Measurements from ENCODE around the gene PDE4B. TPM values are rescaled to one million over a fixed set of nuclear protein-coding genes. Genes with fewer than 3 reads are reported as not detected.
A peak's percentile ranks its signal among the peaks of the same experiment; 100 is the strongest.

The PDE4B gene
- polyA plus RNA-seq, 1 donor from 2014 or later = 84.3 TPM

DNA sequence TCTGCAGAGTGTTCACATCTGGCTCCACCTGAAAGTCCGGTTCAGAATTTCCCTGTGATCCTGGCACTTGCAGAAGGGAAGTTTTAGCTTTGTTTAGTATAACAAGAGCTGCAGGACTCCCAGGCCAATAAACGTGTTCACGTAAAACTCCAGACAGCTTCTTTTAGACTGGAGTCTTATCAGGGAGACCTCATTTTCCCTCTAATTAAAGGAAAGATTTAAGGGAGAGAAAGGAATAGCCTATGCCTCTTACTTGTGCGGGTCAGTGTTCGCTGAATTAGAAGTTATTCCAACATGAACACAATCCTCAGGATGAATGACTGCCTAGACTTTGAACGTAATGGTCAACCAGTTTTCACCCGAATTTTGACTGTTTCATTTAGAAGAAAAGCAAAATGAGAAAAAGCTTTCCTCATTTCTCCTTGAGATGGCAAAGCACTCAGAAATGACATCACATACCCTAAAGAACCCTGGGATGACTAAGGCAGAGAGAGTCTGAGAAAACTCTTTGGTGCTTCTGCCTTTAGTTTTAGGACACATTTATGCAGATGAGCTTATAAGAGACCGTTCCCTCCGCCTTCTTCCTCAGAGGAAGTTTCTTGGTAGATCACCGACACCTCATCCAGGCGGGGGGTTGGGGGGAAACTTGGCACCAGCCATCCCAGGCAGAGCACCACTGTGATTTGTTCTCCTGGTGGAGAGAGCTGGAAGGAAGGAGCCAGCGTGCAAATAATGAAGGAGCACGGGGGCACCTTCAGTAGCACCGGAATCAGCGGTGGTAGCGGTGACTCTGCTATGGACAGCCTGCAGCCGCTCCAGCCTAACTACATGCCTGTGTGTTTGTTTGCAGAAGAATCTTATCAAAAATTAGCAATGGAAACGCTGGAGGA is 539.2 kb downstream of the PDE4B start:
- peak overlapping the region; percentile 77 to 99 (median 97) for H3K27ac Mint-ChIP-seq
- H3K9me3 Mint-ChIP-seq = no peaks in the 10 kb centered on the region
- peak overlapping the region; percentile 74 to 99 (median 98) for H3K4me3 Mint-ChIP-seq
- peaks cover 34 to 53% (median 43%) of the 10 kb centered on the region in 3 donors for H3K4me1 Mint-ChIP-seq
- no peaks in the 10 kb centered on the region for H3K27me3 Mint-ChIP-seq
- peaks cover 8% of the 10 kb centered on the region for H3K36me3 Mint-ChIP-seq

DNA sequence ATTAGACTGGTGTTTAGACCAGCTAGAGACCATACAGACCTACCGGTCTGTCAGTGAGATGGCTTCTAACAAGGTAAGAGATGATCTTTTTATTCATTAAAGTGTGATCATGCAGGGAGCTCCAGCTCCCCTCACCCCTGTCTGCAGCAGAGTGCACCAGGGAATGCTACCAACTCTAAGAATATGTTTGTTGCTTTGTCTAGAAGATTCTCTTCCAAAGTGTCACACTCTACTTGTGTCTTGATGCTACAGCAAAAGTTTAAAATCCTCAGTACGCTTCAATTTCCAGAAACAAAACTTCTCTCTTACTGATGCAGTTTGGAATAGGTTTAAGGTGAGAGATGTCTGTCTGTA is 539.8 kb downstream of the PDE4B start:
- Mint-ChIP-seq H3K4me3 (peak overlapping the region; percentile 74 to 99 (median 98)), H3K27me3 (no peaks in the 10 kb centered on the region), H3K4me1 (peaks cover 34 to 56% (median 45%) of the 10 kb centered on the region in 3 donors), H3K9me3 (no peaks in the 10 kb centered on the region), H3K36me3 (peaks cover 9% of the 10 kb centered on the region), H3K27ac (peak overlapping the region; percentile 77 to 99 (median 97))

DNA sequence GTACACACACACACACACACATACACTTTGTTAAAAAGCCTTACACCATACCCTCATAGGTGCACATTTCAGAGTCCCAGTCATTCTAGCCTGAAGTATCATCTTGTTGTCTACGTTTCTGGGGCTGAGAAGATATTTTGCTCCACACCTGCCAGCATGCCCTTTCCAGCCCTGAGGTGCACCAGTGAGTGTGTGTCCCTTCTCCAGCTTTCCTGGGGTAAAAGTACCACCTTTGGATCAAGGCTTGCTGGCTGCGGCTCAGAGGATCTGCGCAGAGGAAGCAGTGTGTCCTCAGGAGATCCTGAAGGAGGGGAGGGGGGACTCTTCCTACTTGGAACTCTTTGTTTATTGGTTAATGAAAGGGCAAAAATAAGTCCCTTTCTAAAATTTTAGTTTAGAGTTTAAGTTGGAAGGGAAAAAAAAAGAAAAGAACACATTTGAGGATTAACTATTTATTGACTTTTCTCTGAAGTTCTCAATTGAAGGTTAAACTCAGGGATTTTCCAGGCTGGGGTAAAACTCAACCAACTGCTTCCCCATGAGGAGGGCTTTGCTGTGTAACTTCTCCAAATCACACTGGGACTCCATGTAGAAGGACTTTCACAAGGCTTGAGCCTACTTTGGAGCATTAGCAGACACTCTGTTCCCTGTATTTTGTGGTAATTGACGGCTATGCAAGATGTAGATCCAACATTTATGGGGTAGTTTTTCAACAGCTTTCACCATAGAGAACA is 540.9 kb downstream of the PDE4B start:
- Mint-ChIP-seq H3K27me3 (no peaks in the 10 kb centered on the region), H3K4me3 (peak overlapping the region; percentile 74 to 99 (median 98)), H3K4me1 (peaks cover 24 to 54% (median 38%) of the 10 kb centered on the region in 3 donors), H3K27ac (peak overlapping the region; percentile 77 to 99 (median 97)), H3K9me3 (no peaks in the 10 kb centered on the region), H3K36me3 (peaks cover 9% of the 10 kb centered on the region)

DNA sequence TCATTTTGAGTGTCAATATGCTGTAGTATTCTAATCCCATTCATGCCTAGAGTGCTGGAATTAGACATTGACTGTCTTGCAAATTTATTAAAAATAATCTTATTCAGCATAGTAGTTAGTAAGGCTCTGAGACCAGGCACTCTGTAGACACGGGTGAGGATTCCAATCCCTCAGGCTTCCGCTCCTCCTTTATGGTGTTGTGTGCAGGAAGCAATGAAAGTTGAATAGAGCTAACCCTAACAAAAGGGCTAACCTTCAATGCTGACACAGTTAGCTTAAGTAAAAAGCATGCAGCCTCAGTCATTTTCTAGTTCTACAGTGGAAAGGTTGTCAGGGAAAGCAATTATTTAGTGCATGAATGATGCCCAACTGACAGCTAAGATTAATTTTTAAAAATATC is 541.6 kb downstream of the PDE4B start:
- Mint-ChIP-seq H3K36me3 (peaks cover 9% of the 10 kb centered on the region), H3K4me3 (peak overlapping the region; percentile 74 to 99 (median 98)), H3K27ac (peak overlapping the region; percentile 77 to 99 (median 97)), H3K4me1 (peaks cover 24 to 54% (median 41%) of the 10 kb centered on the region in 3 donors), H3K9me3 (no peaks in the 10 kb centered on the region), H3K27me3 (no peaks in the 10 kb centered on the region)

DNA sequence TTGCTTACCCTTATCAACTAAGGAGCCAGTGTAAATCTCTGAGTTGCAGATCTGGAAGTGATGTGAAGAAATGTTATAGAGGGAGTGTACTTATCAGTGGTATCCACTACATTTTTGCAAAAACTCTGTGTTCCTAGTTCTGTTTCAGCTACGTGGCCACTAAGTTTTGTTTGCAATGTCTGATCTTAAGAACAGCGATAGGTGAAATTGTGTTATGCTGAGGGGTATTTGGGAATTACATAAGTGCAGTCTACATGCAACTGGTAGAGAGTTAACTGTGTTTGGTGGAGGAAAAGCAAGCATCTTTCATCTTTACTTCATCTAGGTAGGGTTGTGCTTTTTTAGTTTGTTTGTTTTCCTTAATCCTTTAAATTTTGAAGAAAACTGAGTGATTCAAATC is 542.4 kb downstream of the PDE4B start:
- no peaks in the 10 kb centered on the region for H3K9me3 Mint-ChIP-seq

DNA sequence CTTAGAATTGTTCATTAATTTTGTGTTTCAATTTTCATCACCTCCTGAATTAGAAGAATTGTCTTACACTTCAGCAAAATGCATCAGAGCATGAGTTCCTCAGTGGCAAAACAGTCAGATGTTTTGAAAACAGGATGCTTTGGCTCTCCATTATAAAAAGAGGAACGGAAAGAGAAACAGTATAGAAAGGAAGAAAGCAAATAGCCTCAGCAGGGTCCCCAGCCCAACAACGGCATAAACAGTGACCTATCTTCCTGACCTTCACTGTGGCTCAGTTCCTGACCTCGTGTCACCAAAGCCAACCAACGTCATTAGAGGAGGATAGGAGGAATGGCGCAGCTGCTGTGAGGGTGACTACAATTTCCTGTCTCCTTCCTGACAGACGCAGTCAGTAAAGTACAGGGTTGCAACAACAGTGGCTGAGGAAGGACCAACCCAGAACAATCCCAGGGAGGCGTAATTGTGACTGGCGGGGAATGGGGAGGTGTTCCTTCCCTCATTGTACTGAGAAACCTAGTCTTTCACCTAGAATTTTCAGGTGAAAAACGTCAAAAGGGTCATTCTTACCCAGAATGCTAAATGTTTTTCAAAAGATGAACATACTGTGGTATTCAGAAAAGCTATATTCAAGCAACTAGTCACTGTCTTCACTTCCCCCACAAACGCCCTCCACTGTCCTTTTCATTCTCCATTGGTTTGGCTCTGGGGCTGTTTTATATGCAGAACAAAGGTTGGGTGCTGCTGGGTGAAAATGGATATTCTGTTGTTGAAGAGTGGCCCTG is 543.4 kb downstream of the PDE4B start:
- H3K4me1 Mint-ChIP-seq = peaks cover 12 to 47% (median 39%) of the 10 kb centered on the region in 3 donors
- peak overlapping the region; percentile 77 to 100 (median 99) for H3K27ac Mint-ChIP-seq
- peaks cover 9% of the 10 kb centered on the region for H3K36me3 Mint-ChIP-seq
- no peaks in the 10 kb centered on the region for H3K9me3 Mint-ChIP-seq
- no peaks in the 10 kb centered on the region for H3K27me3 Mint-ChIP-seq
- H3K4me3 Mint-ChIP-seq = peak overlapping the region; percentile 74 to 99 (median 96)

More for the DNA sequence above, 542.4 kb downstream of the PDE4B start:
- Mint-ChIP-seq H3K4me1 (peaks cover 19 to 54% (median 41%) of the 10 kb centered on the region in 3 donors), H3K36me3 (peaks cover 9% of the 10 kb centered on the region), H3K27me3 (no peaks in the 10 kb centered on the region), H3K27ac (peak overlapping the region; percentile 77 to 100 (median 99)), H3K4me3 (peak overlapping the region; percentile 74 to 99 (median 96))

DNA sequence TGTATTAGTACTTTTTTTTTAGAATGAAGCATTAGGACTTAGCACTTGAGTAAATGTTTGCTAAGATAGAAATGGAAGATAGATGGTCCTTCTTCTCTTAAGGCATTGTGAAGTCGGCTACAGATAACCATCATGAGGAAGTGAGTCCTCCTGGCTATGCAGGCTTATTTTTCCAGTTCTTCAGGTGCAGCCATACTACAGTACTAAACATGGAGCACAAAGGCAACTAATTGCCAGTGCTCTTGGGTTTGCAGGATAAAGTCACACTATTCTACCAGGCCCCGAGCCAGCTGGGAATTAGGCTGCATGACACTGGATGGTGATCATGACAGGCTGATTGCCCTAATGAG is 543.9 kb downstream of the PDE4B start:
- peak overlapping the region; percentile 77 to 100 (median 99) for H3K27ac Mint-ChIP-seq
- no peaks in the 10 kb centered on the region for H3K9me3 Mint-ChIP-seq
- H3K4me3 Mint-ChIP-seq = peak overlapping the region; percentile 74 to 99 (median 96)
- H3K36me3 Mint-ChIP-seq = peaks cover 12% of the 10 kb centered on the region
- peaks cover 18 to 51% (median 44%) of the 10 kb centered on the region in 3 donors for H3K4me1 Mint-ChIP-seq
- no peaks in the 10 kb centered on the region for H3K27me3 Mint-ChIP-seq

DNA sequence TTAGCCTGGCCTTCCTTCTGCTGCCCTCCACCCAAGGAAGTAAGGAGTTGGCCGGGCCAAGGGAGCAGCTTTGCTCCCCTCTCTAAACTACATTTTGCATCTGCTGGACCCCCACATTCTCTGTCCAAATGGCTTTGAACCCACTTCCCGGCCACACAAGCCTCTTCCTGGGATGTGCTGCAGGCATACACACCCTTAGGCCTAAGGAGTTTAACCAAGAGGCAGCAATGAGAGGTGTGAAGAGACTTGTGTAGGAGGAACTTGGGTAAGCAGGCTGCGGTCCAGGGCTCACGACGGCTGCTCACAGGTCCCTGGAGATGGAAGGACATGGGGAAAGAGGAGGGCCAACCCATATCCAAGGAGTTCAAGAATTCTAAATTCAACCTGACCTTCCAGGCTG is 544.6 kb downstream of the PDE4B start:
- Mint-ChIP-seq H3K4me1 (peaks cover 21 to 52% (median 43%) of the 10 kb centered on the region in 3 donors), H3K9me3 (no peaks in the 10 kb centered on the region), H3K36me3 (peaks cover 12% of the 10 kb centered on the region), H3K4me3 (peak overlapping the region; percentile 47 to 99 (median 78)), H3K27me3 (no peaks in the 10 kb centered on the region), H3K27ac (peak overlapping the region; percentile 77 to 100 (median 99))

DNA sequence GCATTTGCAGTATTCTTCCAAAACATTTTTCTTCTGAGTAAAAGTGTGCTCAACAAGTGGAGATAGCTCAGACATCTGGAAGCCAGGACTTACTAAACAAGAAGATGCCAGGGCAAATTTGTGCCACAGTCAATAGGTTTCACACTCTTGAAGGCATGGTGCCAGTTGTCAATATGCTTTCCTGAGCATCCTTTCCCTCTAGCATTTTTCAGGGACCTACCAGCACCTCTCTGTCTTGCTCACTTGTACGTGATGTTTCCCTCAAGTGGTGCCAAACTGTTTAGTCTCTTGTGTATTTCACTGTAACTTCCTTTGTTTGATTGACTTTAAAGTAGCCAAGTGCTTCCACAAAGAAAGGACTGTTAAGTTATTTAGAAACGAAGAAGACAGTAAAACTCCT is 547.2 kb downstream of the PDE4B start:
- peak overlapping the region in 2 of 3 donors; percentile 80 to 84 for H3K27ac Mint-ChIP-seq
- H3K27me3 Mint-ChIP-seq = no peaks in the 10 kb centered on the region
- H3K36me3 Mint-ChIP-seq = peaks cover 7% of the 10 kb centered on the region
- H3K4me3 Mint-ChIP-seq = peak overlapping the region; percentile 54 to 84 (median 68)
- no peaks in the 10 kb centered on the region for H3K9me3 Mint-ChIP-seq
- peaks cover 42 to 71% (median 61%) of the 10 kb centered on the region in 3 donors for H3K4me1 Mint-ChIP-seq

DNA sequence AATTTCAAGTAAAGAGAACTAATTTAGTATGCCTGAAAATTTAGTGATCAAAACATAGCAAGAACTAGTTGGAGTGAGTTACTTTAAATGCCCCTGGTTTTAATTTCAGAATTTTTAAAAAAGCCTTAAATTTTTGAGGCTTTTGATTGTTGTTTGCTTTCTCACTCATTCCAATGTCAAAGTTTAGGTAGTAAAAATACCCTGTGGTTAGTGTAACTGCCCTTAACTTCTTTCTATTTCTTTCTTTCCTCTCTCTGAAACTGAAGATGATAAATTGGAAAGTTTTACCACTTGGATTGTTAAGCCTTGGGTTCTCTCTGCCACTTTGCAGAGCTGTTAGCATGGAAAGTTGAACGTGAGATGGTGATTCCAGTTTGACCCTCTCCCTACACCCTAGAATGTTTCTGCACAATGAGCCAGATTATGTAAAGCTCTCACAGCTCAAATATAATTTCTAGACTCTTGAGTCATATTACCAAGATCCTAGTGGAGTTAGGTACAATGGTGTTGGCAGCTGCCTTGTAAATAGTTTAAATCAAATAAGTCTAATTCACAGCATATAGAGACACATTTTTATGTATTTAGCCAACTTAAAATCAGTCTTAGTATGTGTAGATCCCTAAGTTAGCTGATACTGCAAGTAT is 548.9 kb downstream of the PDE4B start:
- H3K36me3 Mint-ChIP-seq = peaks cover 7% of the 10 kb centered on the region
- H3K27ac Mint-ChIP-seq = peak overlapping the region; percentile 32 to 88 (median 59)
- H3K4me3 Mint-ChIP-seq = peak overlapping the region; percentile 31 to 91 (median 56)
- H3K4me1 Mint-ChIP-seq = peaks cover 54 to 75% (median 70%) of the 10 kb centered on the region in 3 donors
- no peaks in the 10 kb centered on the region for H3K27me3 Mint-ChIP-seq
- H3K9me3 Mint-ChIP-seq = no peaks in the 10 kb centered on the region

DNA sequence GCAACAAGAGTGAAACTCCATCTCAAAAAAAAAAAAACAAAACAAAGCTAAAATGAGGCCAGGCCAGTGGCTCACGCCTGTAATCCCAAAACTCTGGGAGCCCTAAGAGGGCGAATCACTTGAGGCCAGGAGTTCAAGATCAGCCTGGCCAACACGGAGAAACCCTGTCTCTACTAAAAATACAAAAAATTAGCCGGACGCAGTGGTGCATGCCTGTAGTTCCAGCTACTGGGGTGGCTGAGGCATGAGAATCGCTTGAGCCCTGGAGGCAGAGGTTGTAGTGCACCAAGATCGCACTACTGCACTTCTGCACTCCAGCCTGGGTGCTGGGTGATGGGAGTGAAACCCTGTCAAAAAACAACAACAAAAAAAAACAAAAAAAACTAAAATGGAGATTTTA is 550.0 kb downstream of the PDE4B start:
- H3K27me3 Mint-ChIP-seq = no peaks in the 10 kb centered on the region
- H3K4me1 Mint-ChIP-seq = peaks cover 59 to 73% (median 67%) of the 10 kb centered on the region in 3 donors
- H3K27ac Mint-ChIP-seq = peak overlapping the region; percentile 81 to 95 (median 89)
- H3K4me3 Mint-ChIP-seq = peak overlapping the region; percentile 77 to 93 (median 84)
- H3K9me3 Mint-ChIP-seq = no peaks in the 10 kb centered on the region
- peaks cover 11% of the 10 kb centered on the region for H3K36me3 Mint-ChIP-seq

DNA sequence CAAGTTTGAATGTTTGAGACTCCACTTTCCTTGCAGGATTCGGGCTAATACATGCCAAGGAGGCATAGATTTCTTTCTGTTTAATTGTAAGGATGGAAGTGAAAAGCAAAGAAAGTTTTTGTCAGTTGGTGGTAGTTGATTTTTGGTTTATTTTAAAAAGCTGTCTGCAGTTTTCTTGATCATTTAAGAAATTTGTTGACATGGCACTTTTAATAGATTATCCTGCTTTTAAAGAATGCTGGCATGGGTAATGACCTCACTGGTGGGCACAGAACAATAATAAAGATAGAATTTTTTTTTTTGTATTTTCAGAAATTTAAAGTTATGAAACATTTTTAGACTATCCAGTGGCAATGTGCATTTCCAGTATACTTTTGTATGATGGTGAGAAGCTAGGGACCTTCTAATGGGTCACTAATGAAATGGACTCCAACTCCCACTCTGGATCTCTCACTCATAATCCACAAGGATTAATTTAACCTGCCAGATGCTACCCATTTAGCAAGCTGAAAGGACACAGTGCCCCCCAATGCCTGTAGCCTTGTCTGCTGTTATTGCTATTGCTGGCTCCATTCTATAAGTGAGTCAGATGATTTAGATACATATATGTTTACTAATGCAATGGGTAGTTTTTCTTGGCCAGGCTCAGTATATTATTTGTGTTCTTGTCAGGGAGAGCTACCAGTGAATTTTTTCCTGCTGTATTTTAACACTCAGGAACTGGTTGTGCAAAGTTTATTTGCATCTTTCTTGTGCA is 551.1 kb downstream of the PDE4B start:
- Mint-ChIP-seq H3K27ac (peak overlapping the region; percentile 19 to 95 (median 89)), H3K9me3 (no peaks in the 10 kb centered on the region), H3K36me3 (peaks cover 11% of the 10 kb centered on the region), H3K4me3 (peak overlapping the region; percentile 20 to 85 (median 80)), H3K27me3 (no peaks in the 10 kb centered on the region), H3K4me1 (peaks cover 67 to 74% (median 71%) of the 10 kb centered on the region in 3 donors)

DNA sequence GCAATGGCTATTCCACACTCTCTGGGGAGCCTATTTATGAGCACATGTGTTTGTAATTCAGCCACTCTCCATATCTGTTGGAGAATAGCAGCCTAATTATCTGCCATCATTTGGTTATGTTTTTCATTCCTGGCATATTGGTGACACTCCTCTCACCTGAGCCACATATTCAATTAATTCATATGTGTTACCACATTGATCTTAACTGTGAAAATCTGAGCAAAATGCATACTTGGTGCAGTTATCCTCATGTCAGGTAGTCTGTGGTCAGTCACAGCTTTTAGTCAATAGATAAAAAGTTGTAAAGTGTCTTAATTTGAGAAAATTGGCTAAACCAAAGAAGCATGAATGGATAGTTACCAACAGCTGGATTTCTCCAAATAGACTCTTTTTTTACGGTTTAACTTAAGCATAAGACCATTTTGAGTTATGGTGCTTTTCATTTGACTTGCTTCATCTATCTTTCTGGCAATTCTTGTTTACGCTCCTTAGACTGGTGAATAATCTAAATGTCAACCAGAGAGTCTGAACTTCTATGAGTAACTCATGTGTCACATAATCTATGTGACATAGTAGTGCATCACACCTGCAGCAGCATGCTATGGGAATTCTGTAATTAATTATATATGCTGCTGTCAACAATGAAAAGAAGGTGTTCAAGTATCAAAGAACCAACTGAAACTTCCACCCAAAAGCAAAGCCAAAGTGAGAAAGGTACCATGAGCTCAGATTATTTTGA is 553.5 kb downstream of the PDE4B start:
- Mint-ChIP-seq H3K4me1 (peaks cover 78 to 89% (median 83%) of the 10 kb centered on the region in 3 donors), H3K9me3 (no peaks in the 10 kb centered on the region), H3K4me3 (peak overlapping the region in 3 of 4 donors; percentile 21 to 90 (median 69)), H3K27me3 (no peaks in the 10 kb centered on the region), H3K27ac (peak overlapping the region; percentile 77 to 96 (median 77)), H3K36me3 (peaks cover 11% of the 10 kb centered on the region)

All from IgD-negative memory B cell (primary cell).